HG02571 (cell line): ENCODE results near the gene WT1.

Source experiments
- ATAC-seq: cut with Tn5 transposase; IDR thresholded peaks from one replicate; pipeline ENCODE4 v1.9.1; 2021; ENCODE audit warnings: mild to moderate bottlenecking, moderate library complexity; ENCODE audit not compliant: unreplicated experiment

The WT1 gene

GRCh38 chr11:32438866-32439489 lies 3.6 kb upstream of the WT1 start:
- no peak for ATAC-seq

- no peak for ATAC-seq
Measured at GRCh38 chr11:32438346-32438865, 3.1 kb upstream of the WT1 start.

- ATAC-seq, result no peak
Measured at GRCh38 chr11:32437495-32438345, 2.4 kb upstream of the WT1 start.

- no peak for ATAC-seq
Measured at GRCh38 chr11:32436751-32437494, 1.6 kb upstream of the WT1 start.

- no peak for ATAC-seq
Measured at GRCh38 chr11:32435942-32436750, 807 bp upstream of the WT1 start.

- ATAC-seq, result no peak
Measured at GRCh38 chr11:32435152-32435480, 223 bp downstream of the WT1 start.

GRCh38 chr11:32434356-32435151 lies 785 bp downstream of the WT1 start:
- ATAC-seq, result no peak

- no peak for ATAC-seq
Measured at GRCh38 chr11:32433914-32434355, 1.4 kb downstream of the WT1 start.

- no peak for ATAC-seq
Measured at GRCh38 chr11:32433101-32433913, 2.0 kb downstream of the WT1 start.

GRCh38 chr11:32432565-32432964 lies 2.8 kb downstream of the WT1 start:
- no peak for ATAC-seq

GRCh38 chr11:32430568-32431381 lies 4.6 kb downstream of the WT1 start:
- ATAC-seq, result no peak

- no peak for ATAC-seq
Measured at GRCh38 chr11:32429477-32429876, 5.9 kb downstream of the WT1 start.

- no peak for ATAC-seq
Measured at GRCh38 chr11:32428665-32429303, 6.6 kb downstream of the WT1 start.

- no peak for ATAC-seq
Measured at GRCh38 chr11:32427935-32428664, 7.2 kb downstream of the WT1 start.

- no peak for ATAC-seq
Measured at GRCh38 chr11:32427616-32427934, 7.8 kb downstream of the WT1 start.

- ATAC-seq, result no peak
Measured at GRCh38 chr11:32426819-32427615, 8.3 kb downstream of the WT1 start.
